Stimulated activated CD4-positive, alpha-beta T cell treated with anti-CD3 and anti-CD28 coated beads, Interleukin-15, amount 100 ng/mL, for 1 hour (primary cell): ENCODE measurements around the gene IL18RAP.

Experiments
- DNase-seq, 2 donors: peaks; one replicate each; pipeline ENCODE4 v3.0.0-alpha.2; 2020; ENCODE audit warnings: low read depth in 1 of 2, low spot score in 1 of 2

The IL18RAP gene

GRCh38 chr2:102451968-102452367, 29.0 kb downstream of the IL18RAP start:
- no peak for DNase-seq

GRCh38 chr2:102453501-102453900, 30.5 kb downstream of the IL18RAP start:
- no peak for DNase-seq

- DNase-seq, result no peak
Measured at GRCh38 chr2:102455061-102455670, 32.2 kb downstream of the IL18RAP start.

GRCh38 chr2:102460467-102460866, 37.5 kb downstream of the IL18RAP start:
- DNase-seq, result no peak

DNA sequence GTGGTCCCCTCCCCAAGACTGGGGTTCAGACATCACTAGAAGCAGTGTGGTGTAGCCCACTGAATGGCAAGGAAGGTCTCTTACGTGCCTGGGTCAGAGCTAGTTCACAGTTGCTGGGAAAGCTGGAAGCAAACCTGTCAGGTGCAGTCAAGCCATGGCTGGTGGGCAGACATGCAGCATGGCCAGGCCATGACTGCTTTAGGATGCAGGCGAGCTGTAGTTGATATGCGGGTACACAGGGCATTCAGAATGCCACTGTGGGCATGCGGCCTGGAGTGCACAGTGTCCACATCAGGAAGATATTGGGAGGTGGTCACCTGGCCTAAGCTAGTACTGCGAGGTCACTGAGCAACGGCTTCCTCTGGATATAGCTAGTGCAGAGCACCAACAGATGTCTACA, 38.2 kb downstream of the IL18RAP start:
- DNase-seq, result no peak

GRCh38 chr2:102463160-102463559, 40.2 kb downstream of the IL18RAP start:
- DNase-seq, result no peak

DNA sequence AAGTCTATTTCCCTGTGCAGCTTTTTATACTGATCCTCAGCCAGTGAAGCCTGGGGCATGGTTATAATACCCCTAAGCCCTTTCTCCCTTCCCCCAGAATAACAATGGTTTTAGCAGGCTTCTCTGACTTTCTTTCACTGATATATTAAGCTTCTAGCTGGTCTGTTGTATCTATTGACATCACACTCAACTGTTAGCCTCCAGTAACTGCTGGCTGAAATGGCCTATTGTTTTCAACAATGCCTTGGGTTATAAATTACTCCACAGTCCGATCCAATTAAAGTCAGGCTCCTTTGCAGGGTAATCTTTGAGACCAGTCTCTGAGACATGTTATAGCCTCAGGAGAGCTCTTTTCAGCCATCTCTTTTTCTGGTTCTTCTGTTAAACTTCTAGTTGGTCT, 47.2 kb downstream of the IL18RAP start:
- DNase-seq, result no peak

GRCh38 chr2:102473020-102473419, 50.1 kb downstream of the IL18RAP start, which contains the start of gene SLC9A4:
SLC9A4 (plus strand) TSS chr2:102473226; CDS start chr2:102473760, 534 bp downstream.
- peak in 1 of 2 donors; percentile 21 for DNase-seq

- DNase-seq, result no peak
Measured at GRCh38 chr2:102473631-102474030, 50.7 kb downstream of the IL18RAP start.

GRCh38 chr2:102474785-102475184, 51.8 kb downstream of the IL18RAP start:
- no peak for DNase-seq

- no peak for DNase-seq
Measured at GRCh38 chr2:102478686-102479470, 55.9 kb downstream of the IL18RAP start.

DNA sequence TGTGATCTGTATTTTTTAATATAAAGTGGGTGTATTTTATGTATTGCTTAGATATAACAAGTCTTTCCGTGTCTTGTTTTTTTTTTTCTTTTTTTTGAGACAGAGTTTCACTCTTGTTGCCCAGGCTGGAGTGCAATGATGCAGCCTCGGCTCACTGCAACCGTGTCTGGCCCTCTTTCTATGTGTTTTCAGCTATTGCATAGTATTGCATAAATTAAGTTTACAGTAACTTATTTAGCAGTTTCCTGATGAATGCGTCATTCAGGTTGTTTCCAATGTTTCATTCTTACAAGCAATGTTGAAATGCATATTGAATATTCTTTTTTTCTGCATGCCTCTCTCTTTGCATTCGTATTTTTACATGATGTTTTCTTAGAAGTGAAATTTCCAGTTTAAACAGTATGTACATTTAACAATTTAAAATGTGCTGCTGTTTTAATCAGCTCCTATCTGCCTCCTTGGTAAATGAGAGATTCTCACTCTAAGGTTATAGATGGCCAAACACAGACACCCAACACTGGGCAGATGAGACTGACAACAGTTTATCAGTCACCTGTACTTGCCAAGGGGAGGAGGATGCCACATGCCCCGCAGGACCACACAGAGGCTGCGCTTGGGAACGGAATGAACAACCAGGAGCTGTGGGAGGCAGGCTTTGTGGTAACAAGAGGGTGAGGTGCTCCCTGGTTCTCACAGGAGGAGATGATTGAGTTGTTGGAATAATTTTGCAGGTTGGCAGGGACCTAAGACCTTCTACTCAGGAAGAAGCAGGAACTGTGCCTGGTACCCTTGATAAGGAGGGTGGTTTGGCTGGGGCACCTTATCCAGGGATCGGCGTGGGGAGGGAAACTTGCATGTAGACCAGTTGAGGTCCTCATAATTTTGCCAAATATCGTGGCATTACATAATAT, 57.6 kb downstream of the IL18RAP start:
- no peak for DNase-seq

DNA sequence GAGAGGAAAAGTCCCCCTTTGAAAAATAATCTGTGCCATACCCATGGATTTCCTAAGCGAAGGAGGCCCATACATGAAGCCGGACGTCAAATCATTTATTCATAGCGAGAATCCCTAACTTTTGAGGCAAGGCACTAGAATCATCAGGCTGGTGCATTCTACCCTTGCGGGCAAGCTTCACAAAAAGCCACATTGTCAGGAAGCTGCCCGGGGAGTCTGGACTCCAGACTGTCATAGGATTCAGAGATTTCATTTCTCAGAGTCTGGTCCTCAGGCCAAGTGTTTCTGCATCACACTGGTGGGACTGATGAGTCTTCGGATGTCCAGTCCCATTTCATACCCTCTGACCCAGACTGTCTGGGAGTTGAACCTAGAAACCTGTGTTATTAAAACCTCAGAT, 59.0 kb downstream of the IL18RAP start:
- DNase-seq, result no peak

DNA sequence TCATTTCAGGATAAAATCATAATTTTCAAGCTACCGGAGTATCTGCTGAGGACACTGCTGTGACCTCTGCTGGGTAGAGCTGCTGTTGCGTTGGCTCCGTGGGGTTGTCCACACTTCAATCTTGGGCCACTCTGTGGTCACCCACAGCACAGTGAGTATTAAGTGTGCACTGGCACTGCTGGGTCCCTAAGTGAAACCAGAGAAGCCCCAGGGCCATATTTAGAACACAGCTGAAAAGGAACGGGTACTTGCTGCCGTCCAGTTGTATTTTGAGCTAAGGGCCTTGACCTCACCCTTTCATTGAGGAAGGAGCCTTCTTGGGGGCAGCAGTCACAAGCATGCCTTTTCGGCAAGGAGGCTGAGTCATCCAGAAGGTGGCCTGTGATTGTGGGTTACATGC, 60.1 kb downstream of the IL18RAP start:
- no peak for DNase-seq

- DNase-seq, result no peak
Measured at GRCh38 chr2:102484310-102485061, 61.5 kb downstream of the IL18RAP start.

DNA sequence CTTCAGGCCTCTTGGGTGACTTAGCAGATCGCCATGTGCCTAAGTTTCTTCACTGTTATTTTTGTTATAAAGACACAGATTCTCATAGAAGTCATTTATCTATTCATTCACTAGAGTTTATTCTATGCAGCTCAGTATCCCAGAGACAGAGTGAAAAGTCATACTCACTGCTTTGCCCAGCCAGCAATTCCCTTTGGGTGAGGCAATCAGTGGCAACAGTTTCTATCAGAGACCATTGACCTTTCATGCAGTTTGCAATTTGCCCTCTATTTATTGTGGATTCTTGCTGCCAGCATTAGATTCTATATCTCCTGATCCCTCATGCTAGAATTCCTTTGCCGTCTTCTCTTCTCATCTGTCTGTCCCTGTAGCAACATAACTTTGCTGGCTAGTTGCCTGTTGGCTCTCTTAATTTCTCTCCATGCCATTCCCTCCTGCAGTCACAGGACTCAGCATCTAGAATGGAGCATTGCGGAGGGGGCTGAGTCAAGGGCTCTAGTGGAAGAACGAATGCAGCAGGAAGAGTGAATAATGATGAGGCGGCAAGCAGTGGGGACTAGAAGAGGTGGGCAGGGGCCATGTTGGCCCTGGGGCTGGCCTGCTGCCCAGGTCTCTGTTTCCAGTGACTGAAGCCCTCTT, 62.3 kb downstream of the IL18RAP start:
- DNase-seq, result no peak

GRCh38 chr2:102486941-102487702, 64.2 kb downstream of the IL18RAP start:
- no peak for DNase-seq

DNA sequence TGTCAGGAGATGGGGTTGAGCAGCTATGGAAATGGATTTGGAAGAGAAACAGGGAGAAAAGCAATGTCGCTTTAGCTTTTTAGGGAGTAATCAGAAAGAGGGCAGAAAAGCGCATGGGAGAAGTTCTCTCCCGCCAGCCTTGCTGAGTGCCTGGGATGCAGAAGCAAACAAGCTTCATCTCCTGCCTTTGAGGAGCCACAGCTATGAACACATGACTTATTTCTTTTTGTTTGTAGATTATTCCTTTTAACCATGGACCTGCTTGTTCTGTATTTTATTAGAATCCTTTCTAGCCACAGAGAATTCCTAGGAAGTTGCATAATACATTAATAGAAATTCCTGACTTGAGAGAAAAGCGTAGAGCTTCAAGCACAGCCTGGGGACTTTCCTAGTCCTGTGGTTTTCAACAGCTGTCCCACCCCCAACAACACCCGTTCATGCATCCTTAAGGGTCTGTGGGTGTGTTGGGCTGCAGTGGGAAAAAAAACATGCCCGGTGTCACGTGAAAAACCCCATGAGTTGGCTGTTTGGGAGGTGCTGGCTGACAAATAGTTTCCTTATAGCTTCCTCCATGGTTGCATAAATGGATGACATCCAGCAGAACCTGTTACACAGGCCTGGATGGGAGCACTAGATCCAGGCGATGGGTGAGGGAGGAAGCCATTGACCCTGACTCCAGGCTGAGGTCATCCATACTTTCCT, 65.0 kb downstream of the IL18RAP start:
- no peak for DNase-seq

DNA sequence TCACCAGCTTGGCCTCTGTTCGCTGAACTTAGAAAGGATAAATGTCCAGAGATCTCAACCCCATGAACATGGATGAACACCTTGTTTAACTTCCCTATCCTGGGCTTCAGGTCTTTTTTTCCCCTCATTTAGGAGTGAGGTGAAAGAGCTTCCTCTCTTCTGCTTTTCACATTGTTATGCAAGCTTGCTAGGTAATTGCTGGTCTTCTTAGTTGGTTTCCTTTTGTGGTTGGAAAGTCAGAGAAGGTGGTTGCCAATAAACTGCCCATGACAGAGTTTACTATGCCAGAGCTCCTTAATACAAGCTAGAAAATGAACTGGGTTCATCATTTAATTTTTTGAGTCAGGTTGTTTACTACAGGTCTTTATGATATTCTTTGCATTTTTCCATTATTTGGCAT, 66.7 kb downstream of the IL18RAP start:
- DNase-seq, result no peak
